Activated CD4-positive, CD25-positive, alpha-beta regulatory T cell treated with anti-CD3 and anti-CD28 coated beads, Interleukin-2, amount 50 U/mL, for 16 hours (primary cell): ENCODE results near the gene NUDT15.
A peak's percentile ranks its signal among the peaks of the same experiment; 100 is the strongest.
"Not testable (repeated sequence)": the region's sequence is repeated elsewhere in the genome, so short reads cannot be mapped to it uniquely, and the experiment has no call there.

ENCODE experiments used
- DNase-seq: peaks from one replicate; pipeline ENCODE4 v3.0.0-alpha.2; 2020; ENCODE audit warnings: low read depth, low spot score

NUDT15 gene

GRCh38 chr13:48042894-48043293 is 5.4 kb downstream of the NUDT15 start:
- no peak for DNase-seq

GRCh38 chr13:48043789-48044503 is 6.4 kb downstream of the NUDT15 start:
- no peak for DNase-seq

- no peak for DNase-seq
These were observed 13.0 kb downstream of the NUDT15 start for GRCh38 chr13:48050550-48050949.

- DNase-seq, result no peak
These were observed 17.1 kb downstream of the NUDT15 start for GRCh38 chr13:48054601-48055000.

- no peak for DNase-seq
These were observed 18.2 kb downstream of the NUDT15 start for GRCh38 chr13:48055712-48056111.

GRCh38 chr13:48058536-48058935 is 21.0 kb downstream of the NUDT15 start:
- DNase-seq, result not testable (repeated sequence)

GRCh38 chr13:48059951-48060350 is 22.4 kb downstream of the NUDT15 start:
- DNase-seq, result not testable (repeated sequence)

GRCh38 chr13:48066310-48066989 is 28.9 kb downstream of the NUDT15 start:
- DNase-seq, result no peak

GRCh38 chr13:48068036-48068435 is 30.5 kb downstream of the NUDT15 start:
- DNase-seq, result no peak

GRCh38 chr13:48068952-48069351 is 31.4 kb downstream of the NUDT15 start:
- DNase-seq, result no peak

- no peak for DNase-seq
These were observed 32.0 kb downstream of the NUDT15 start for GRCh38 chr13:48069573-48069972.

GRCh38 chr13:48070942-48071341 is 33.4 kb downstream of the NUDT15 start:
- no peak for DNase-seq

GRCh38 chr13:48072304-48072703 is 34.8 kb downstream of the NUDT15 start:
- DNase-seq, result no peak

GRCh38 chr13:48072787-48073186 is 35.3 kb downstream of the NUDT15 start:
- no peak for DNase-seq

GRCh38 chr13:48074006-48074405 is 36.5 kb downstream of the NUDT15 start:
- no peak for DNase-seq

- no peak for DNase-seq
These were observed 40.7 kb downstream of the NUDT15 start for GRCh38 chr13:48078251-48078656.

- no peak for DNase-seq
These were observed 44.2 kb downstream of the NUDT15 start for GRCh38 chr13:48081739-48082138.

- DNase-seq, result no peak
These were observed 48.7 kb downstream of the NUDT15 start for GRCh38 chr13:48086272-48086671.

- DNase-seq, result no peak
These were observed 56.1 kb downstream of the NUDT15 start for GRCh38 chr13:48093588-48093987.

- DNase-seq, result no peak
These were observed 56.9 kb downstream of the NUDT15 start for GRCh38 chr13:48094404-48094780.

- DNase-seq, result peak; percentile 97
These were observed 57.4 kb downstream of the NUDT15 start, which contains the start of gene MED4 for GRCh38 chr13:48094781-48095502. Gene MED4, minus strand, starts transcription at chr13:48095104. Its CDS starts 26 bp downstream, at chr13:48095078.

GRCh38 chr13:48096670-48097069 is 59.1 kb downstream of the NUDT15 start:
- DNase-seq, result no peak
